GM21515 (cell line): ENCODE measurements around the gene HMGB3.
A peak's percentile ranks its signal among the peaks of the same experiment; 100 is the strongest.
"Not testable (repeated sequence)": the region's sequence is repeated elsewhere in the genome, so short reads cannot be mapped to it uniquely, and the experiment has no call there.

Experiments
- ATAC-seq: cut with Tn5 transposase; IDR thresholded peaks from one replicate; pipeline ENCODE4 v1.9.1; 2021; ENCODE audit not compliant: unreplicated experiment

HMGB3 gene

DNA sequence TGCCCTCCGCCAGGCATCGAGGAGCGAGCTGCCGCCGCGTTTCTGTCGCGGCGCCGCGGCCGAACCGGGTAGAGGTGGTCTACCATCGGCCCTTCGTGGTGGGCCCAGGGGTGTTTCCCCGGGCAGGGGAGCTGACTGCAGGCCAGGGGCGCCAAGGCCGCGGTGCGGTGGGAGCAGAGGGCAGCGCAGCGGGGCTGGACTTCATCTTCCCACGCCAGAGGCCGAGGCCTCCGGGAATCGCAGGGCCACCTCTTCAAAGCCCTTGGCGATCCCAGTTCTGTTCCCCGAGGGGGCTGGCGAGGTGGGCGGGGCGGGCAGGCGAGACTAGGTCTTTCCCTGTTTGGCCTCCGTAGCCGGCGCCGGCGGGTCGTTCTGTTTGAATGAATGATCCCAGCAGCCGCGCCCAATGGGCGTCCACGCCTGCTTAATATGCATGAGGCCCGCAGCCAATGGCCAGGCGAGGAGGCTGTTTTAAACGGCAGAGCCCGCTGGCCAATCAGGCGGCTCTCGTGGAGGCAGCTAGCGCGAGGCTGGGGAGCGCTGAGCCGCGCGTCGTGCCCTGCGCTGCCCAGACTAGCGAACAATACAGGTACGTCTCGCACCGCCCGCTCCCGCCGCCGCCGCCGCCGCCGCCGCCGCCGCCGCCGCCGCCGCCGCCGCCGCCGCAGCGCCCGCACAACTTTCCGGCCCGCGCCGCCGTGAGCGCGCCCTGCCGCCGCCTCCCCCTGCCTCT is at the start of gene HMGB3:
TSS of gene HMGB3 (plus strand) at position 548 of the 733 bp plus-strand sequence. CDS start 2,265 bp downstream, outside the sequence.
- ATAC-seq = peak; percentile 98

DNA sequence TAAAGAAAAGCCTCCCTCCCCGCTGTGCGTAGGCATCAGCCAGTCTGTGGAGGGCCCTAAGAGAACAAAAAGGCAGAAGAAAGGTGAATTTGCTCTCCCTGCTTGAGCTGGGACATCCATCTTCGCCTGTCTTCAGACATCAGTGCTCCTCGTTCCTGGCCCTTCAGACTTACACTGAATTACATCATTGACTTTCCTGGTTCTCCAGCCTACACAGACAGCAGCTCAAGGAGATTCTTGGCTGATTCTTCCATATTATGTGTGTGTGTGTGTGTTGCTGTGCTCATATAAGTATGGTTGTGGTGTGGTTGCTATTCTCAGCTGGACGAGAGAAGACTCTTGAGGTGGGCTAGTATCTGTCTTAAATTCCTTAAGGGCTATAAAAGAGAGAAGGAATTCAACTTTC is 49.2 kb upstream of the HMGB3 start:
- ATAC-seq = no peak

GRCh38 chrX:150934453-150934852 is 48.7 kb upstream of the HMGB3 start:
- ATAC-seq = no peak

DNA sequence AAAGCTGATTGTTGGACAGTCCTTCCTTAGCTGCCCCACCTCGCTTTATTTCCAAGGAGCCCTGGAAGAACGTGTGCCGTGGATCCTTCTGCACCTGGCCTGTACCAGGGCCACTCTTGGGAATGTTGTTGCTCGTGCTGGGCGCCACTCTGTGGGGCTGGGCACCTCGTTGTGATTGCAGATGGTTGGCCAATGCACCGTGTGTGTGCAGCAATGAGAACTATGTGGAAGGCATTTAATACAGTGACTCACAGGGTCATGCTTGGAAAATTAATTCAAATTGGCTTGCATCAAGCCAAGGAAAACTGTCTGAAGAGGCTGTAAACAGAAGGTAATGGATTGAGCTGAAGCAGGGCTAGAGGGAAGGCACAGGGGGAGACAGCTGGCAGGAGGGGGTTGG is 47.7 kb upstream of the HMGB3 start:
- ATAC-seq = no peak

- no peak for ATAC-seq
Measured at GRCh38 chrX:150936556-150936955, 46.6 kb upstream of the HMGB3 start.

- no peak for ATAC-seq
Measured at GRCh38 chrX:150940844-150941495, 42.2 kb upstream of the HMGB3 start.

- no peak for ATAC-seq
Measured at GRCh38 chrX:150941580-150941979, 41.6 kb upstream of the HMGB3 start.

DNA sequence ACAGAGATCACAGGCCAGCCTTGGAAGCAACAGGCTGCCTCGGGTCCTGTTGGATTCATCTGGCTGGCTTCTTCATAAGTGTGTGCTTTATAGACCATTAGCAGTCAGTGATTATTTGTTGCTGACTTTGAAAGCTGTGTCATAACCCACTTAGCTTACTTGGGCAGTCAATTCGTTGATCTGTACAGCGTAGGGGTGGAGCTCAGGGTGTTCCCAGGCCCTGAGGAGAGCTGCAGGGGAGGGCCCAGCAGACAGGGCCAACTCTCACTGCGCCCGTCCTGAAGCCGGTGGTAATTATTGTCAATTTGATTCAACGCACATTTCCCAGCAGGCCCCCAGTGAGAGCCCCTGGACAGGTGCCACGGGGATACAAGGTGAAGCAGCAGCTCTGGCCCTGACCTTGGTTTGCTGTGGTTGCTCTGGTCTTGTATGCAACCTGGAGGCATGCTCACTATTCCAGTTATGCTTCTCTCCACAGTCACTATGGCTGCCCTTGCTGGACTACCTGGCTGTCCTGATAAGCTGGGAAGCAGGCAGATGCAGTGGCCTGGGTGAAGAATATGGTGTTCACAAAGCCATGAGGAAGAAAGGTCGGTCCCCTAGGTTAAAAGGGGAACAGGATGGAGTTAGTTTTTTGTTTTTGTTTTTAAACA is 40.1 kb upstream of the HMGB3 start:
- no peak for ATAC-seq

- no peak for ATAC-seq
Measured at GRCh38 chrX:150944233-150944632, 38.9 kb upstream of the HMGB3 start.

GRCh38 chrX:150954951-150955350 is 28.2 kb upstream of the HMGB3 start:
- ATAC-seq = no peak

DNA sequence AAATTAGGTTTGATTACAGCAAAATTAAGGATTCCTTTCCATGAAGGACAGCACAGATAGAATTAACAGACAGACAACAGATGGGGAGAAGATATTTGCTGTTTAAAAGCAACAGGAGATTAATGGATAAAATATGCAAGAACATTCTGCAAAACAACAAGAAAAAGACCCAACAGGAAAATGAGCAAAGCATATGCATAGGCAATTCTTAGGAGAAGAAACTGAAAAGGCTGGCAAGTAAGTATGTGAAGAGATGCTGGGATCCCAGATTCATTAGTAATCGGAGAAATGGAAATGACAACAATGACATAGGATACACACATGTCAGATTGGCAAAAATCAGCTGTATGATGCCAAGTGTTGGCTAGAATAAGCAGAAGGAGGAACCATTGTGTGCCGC is 27.5 kb upstream of the HMGB3 start:
- ATAC-seq = no peak

- no peak for ATAC-seq
Measured at GRCh38 chrX:150958177-150958576, 25.0 kb upstream of the HMGB3 start.

- ATAC-seq = no peak
Measured at GRCh38 chrX:150959557-150959956, 23.6 kb upstream of the HMGB3 start.

DNA sequence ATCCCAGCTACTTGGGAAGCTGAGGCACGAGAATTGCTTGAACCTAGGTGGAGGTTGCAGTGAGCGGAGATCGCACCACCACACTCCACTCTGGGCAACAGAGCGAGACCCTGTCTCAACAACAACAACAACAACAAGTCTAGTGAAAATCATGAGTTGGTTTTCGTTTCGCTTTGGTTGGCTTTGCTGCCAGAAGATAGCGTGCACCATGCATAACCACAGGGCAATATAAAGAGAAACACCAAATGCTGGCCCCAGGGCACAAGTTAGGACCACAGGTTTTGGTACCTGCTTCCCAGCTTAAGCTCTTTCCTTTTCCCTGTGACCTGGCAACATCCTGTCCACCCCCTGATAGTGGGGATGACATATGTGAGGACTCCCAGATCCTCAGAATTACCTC is 21.5 kb upstream of the HMGB3 start:
- ATAC-seq = no peak

GRCh38 chrX:150964416-150964815 is 18.7 kb upstream of the HMGB3 start:
- not testable (repeated sequence) for ATAC-seq

DNA sequence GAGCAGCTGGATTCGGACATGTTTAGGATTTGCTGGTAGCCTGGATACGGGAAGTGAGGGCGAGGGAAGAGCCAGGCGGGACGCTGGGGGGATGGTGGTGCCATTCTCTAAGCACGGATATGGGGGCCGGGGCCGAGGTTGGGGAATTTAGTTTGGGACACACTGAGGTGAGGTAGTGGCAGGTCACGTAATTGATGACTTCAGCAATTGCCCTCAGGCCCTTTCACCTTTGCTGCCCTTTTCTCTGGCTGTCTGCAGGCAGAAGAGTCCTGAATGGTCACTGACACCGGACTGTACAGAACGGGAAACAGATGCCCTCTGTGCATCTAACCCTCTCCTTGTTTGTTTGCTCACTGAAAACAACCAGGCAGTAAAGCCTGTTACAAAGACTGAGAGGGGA is 16.9 kb upstream of the HMGB3 start:
- ATAC-seq = no peak

DNA sequence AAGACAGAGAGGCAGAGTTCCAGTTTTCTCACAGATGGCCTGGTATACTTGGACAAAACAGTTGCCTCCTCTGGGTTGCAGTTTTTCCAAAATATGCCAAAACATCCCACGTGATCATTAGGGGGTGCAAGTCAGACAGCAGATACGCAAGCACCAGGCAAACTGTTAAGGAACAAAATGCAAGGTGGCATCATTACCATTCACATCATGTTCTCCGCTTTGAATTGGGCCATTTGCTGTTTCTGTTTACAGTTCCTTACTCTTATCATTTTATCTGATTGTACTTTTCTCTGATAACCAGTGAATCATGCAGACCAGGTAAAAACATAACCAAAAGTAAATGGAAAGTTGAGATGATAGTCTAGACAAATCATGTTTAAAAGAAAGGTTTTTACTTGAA is 16.4 kb upstream of the HMGB3 start:
- no peak for ATAC-seq

- ATAC-seq = no peak
Measured at GRCh38 chrX:150967786-150968185, 15.3 kb upstream of the HMGB3 start.

DNA sequence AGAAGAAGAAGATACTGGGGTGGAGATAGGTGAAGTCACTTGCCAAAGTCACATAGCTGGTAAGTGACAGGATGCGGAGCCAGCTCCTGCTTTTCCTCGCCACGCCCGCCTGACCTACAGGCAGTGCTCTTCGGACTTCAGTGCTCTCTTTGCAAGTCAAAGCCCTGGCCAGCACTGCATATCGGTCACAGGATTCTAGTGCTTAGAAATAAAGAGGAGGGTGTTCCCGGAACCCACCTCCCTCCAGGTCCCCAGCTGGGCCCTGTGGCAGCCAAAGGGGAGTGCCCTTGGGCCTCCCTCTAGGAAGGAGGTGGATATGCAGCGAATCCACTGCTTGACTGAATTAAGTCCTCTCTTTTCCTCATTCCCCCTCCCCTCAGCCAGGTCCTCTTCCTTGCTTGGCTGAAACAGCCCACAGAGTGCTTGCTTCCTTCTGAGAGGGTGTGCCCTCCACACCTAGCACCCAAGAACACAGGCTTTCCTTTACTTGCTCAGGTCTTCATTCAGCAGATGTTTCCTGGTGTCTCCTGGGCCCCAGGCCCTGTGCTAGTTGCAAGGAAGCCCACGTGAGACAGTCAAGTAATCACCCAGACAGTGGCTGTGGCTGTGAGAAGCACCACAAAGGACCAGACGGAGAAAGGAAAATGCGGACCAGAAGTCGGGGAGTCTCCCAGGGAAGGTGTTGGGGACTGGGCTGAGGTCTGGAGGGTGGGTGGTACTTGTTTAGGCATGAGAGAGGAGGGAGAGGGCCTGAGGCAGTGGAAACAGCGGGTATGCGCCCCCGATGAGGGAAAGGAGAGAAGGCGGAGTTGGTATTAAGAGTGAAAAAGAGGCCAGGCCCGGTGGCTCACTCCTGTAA is 14.0 kb upstream of the HMGB3 start:
- no peak for ATAC-seq

DNA sequence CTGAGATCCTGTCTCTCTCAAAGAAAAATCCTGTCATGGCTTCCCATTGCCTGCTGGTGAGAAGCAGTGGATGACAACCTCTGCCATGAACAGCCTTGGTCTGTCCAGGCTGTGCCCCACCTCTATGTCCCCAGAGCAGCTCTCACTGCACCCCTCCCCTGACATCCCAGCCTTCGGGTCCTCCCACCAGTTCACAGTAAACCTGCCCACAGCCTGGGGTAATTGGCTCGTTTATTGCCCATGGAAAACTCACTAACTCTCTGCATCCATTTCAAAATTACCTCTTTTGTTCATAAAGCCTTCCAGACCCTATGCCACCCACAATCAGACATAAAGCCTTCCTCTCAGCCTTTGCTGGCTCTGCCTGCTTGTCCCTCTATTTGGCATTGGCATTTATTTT is 10.7 kb upstream of the HMGB3 start:
- no peak for ATAC-seq

DNA sequence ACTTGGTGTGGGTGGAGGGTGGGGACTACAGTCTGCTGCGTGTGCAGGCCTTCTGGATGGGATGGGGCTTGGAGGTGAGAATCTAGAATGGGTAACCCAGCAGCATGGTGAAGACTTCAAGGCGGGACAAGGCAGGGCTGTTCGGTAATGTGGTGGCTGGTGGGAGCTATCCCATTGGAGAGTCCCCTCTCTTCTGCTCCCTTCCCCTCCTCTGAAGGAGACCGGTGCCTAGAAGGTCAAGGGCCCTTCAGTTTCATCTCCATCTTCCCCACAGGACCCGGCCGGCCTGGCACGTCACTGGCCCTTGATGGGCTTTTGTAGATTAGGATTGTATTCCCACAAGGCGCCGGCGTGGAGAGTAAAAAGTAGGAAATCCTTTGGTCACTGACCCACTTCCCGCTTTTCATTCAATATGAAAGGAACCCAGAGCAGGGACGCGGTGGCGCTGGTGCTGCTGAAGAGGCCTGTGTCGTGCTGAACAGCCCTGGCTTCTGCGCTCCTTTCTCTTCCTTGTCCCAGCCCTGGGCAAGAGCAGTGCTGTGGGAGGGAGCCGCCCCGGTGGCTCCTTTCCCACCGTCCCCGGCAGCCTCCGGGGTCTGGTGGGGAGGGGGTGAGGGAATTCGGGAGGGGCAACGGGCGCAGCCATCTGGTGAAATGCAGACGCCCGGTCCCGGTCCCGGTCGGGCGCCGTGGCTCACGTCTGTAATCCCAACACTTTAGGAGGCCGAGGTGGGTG is 7.3 kb upstream of the HMGB3 start:
- no peak for ATAC-seq
